IMR-90 (cell line): Measurements from ENCODE around the gene ADCY9. TPM values are rescaled to one million over a fixed set of nuclear protein-coding genes. Genes with fewer than 3 reads are reported as not detected.

Experiments
- ATAC-seq: fragments of 200-7000 bp; cut with Tn5 transposase; 2 replicates; pipeline ENCODE4 v1.9.1; 2020; ENCODE audit warnings: low read depth, mild to moderate bottlenecking, moderate library complexity
- BruUV-seq: library from RNA; stranded (reverse); fragments of 400-500 nt; replicated peaks from 2 replicates; lab custom pipeline; 2021; lab: Mats Ljungman, UMichigan
- CTCF ChIA-PET: fragments of 300-600 bp; formaldehyde crosslinking; extraction: SDS; loops from one replicate; lab custom pipeline; 2021; ENCODE audit warnings: antibody characterized with exemption; lab: Yijun Ruan, JAX
- POLR2A ChIA-PET: fragments of 300-600 bp; sonication (Branson Sonifier 250); formaldehyde crosslinking; loops from one replicate; lab custom pipeline; 2022; ENCODE audit warnings: antibody characterized with exemption; ENCODE audit not compliant: unreplicated experiment; lab: Charles Lee
- DNase-seq: peaks from one replicate; pipeline ENCODE4 v3.0.0; 2013
- H2AFZ ChIP-seq: replicated peaks from 2 replicates; pipeline ENCODE3; 2013; ENCODE audit warnings: low read length, mild to moderate bottlenecking; ENCODE audit not compliant: poor library complexity
- H2AK5ac ChIP-seq: 2 replicates; pipeline ENCODE4 v1.6.1; 2013; ENCODE audit warnings: low read depth, low read length, inconsistent platforms
- H2AK9ac ChIP-seq: replicated peaks from 2 replicates; pipeline ENCODE3; 2013; ENCODE audit warnings: mild to moderate bottlenecking, low read depth, low read length, moderate library complexity; ENCODE audit not compliant: poor library complexity
- H2BK120ac ChIP-seq: 2 replicates; pipeline ENCODE4 v1.6.1; 2013; ENCODE audit warnings: low read depth, low read length, inconsistent platforms
- H2BK15ac ChIP-seq: 3 replicates; pipeline ENCODE4 v1.6.1; 2013; ENCODE audit warnings: low read depth, low read length, inconsistent platforms
- H2BK20ac ChIP-seq: 2 replicates; pipeline ENCODE4 v1.6.1; 2013; ENCODE audit warnings: low read depth, mild to moderate bottlenecking, inconsistent platforms, low read length, moderate library complexity
- H2BK5ac ChIP-seq: 2 replicates; pipeline ENCODE4 v1.6.1; 2013; ENCODE audit warnings: mild to moderate bottlenecking, low read depth, low read length, inconsistent platforms; ENCODE audit not compliant: poor library complexity, severe bottlenecking
- H3K14ac ChIP-seq: replicated peaks from 2 replicates; pipeline ENCODE4 v1.6.1; 2013; ENCODE audit warnings: low read depth, low read length, inconsistent platforms
- H3K18ac ChIP-seq: 2 replicates; pipeline ENCODE4 v1.6.1; 2013; ENCODE audit warnings: low read depth, low read length, control low read depth
- H3K23ac ChIP-seq: 2 replicates; pipeline ENCODE4 v1.6.1; 2013; ENCODE audit warnings: low read depth, low read length, inconsistent platforms
- H3K27ac ChIP-seq: 2 replicates; pipeline ENCODE4 v1.5.1; 2013; ENCODE audit warnings: mild to moderate bottlenecking, control low read depth, low read length; ENCODE audit not compliant: insufficient read depth
- H3K27me3 ChIP-seq: 2 replicates; pipeline ENCODE4 v1.6.1; 2013; ENCODE audit warnings: low read length; ENCODE audit not compliant: control insufficient read depth, insufficient read depth
- H3K36me3 ChIP-seq: 2 replicates; pipeline ENCODE4 v1.6.1; 2013; ENCODE audit warnings: low read length, mixed read lengths; ENCODE audit not compliant: control insufficient read depth, insufficient read depth
- H3K4ac ChIP-seq: 2 replicates; pipeline ENCODE4 v1.6.1; 2013; ENCODE audit warnings: low read depth, low read length, inconsistent platforms
- H3K4me1 ChIP-seq: 2 replicates; pipeline ENCODE4 v1.6.1; 2013; ENCODE audit warnings: low read length, mixed read lengths; ENCODE audit not compliant: control insufficient read depth, insufficient read depth
- H3K4me2 ChIP-seq: 2 replicates; pipeline ENCODE4 v1.6.1; 2013; ENCODE audit warnings: low read depth, mild to moderate bottlenecking, control low read depth, low read length, moderate library complexity
- H3K4me3 ChIP-seq: 2 replicates; pipeline ENCODE4 v1.5.1; 2013; ENCODE audit warnings: low read depth, mild to moderate bottlenecking, control low read depth, low read length, moderate library complexity; ENCODE audit not compliant: insufficient read depth
- H3K56ac ChIP-seq: 2 replicates; pipeline ENCODE4 v1.6.1; 2013; ENCODE audit warnings: low read length, inconsistent platforms; ENCODE audit not compliant: insufficient read depth; ENCODE audit errors: extremely low read depth
- H3K79me1 ChIP-seq, 2 experiments: 2 replicates each; pipeline ENCODE4 v1.6.1; 2013; ENCODE audit warnings: low read length in 2 of 2, inconsistent platforms in 1 of 2, low read depth in 1 of 2
- H3K9ac ChIP-seq: 2 replicates; pipeline ENCODE4 v1.6.1; 2013; ENCODE audit warnings: low read depth, low read length, control low read depth
- H3K9me1 ChIP-seq: 2 replicates; pipeline ENCODE4 v1.6.1; 2013; ENCODE audit warnings: low read length, inconsistent platforms; ENCODE audit not compliant: insufficient read depth
- H3K9me3 ChIP-seq: 2 replicates; pipeline ENCODE4 v1.6.1; 2013; ENCODE audit warnings: low read length; ENCODE audit not compliant: control insufficient read depth, insufficient read depth
- H4K20me1 ChIP-seq: 2 replicates; pipeline ENCODE4 v1.6.1; 2013; ENCODE audit warnings: low read length, inconsistent platforms; ENCODE audit not compliant: insufficient read depth
- H4K5ac ChIP-seq: 2 replicates; pipeline ENCODE4 v1.6.1; 2013; ENCODE audit warnings: mild to moderate bottlenecking, low read depth, low read length, control low read depth
- H4K8ac ChIP-seq, 2 experiments: 2 replicates each; pipeline ENCODE4 v1.6.1; 2013; ENCODE audit warnings: low read depth in 2 of 2, low read length in 2 of 2, control low read depth in 1 of 2, inconsistent platforms in 1 of 2
- H4K91ac ChIP-seq: 2 replicates; pipeline ENCODE4 v1.6.1; 2013; ENCODE audit warnings: low read depth, low read length, inconsistent platforms; ENCODE audit not compliant: insufficient read depth
- BHLHE40 ChIP-seq: fragments of 150-350 bp; IDR thresholded peaks from 2 replicates; pipeline ENCODE4 v1.6.1; 2016; ENCODE audit warnings: mild to moderate bottlenecking, low read depth, low read length
- CEBPB ChIP-seq: IDR thresholded peaks from 2 replicates; pipeline ENCODE4 v1.6.1; 2012; ENCODE audit warnings: low read depth, low read length, improper control_type of control experiment
- FOS ChIP-seq: fragments of 150-350 bp; IDR thresholded peaks from 2 replicates; pipeline ENCODE4 v1.6.1; 2016; ENCODE audit warnings: low read depth, low read length
- RAD21 ChIP-seq: IDR thresholded peaks from 2 replicates; pipeline ENCODE4 v1.6.1; 2012; ENCODE audit warnings: low read length, improper control_type of control experiment
- RFX5 ChIP-seq: IDR thresholded peaks from 2 replicates; pipeline ENCODE4 v1.8.0; 2012; ENCODE audit warnings: low read depth, mild to moderate bottlenecking, low read length, moderate library complexity
- SMC3 ChIP-seq: fragments of 150-350 bp; IDR thresholded peaks from 2 replicates; pipeline ENCODE4 v1.6.1; 2016; ENCODE audit warnings: low read depth, mild to moderate bottlenecking, antibody characterized with exemption, low read length, moderate library complexity
- WGBS, 2 experiments: methylation state at CpG; one replicate each; pipeline versions ENCODE4 v1.1.5 to v1.1.7; 2013; ENCODE audit warnings: missing lambda C conversion rate in 2 of 2; ENCODE audit not compliant: insufficient read length in 1 of 2; ENCODE audit errors: extremely low coverage in 2 of 2; 5-methylcytosine and 5-hydroxymethylcytosine counted together
- dilution Hi-C: fragments of 300-500 bp; cut with HindIII; formaldehyde crosslinking; loops from one replicate; pipeline ENCODE4 v1.14.3; 2018; ENCODE audit warnings: low sequenced_read_pairs; ENCODE audit not compliant: unreplicated experiment
- in situ Hi-C: fragments of 300-500 bp; cut with MboI; formaldehyde crosslinking; loops from 3 replicates; pipeline ENCODE4 v1.14.3; 2019; ENCODE audit warnings: low sequenced_read_pairs, inconsistent platforms, mixed read lengths
- intact Hi-C: fragments of 100-400 bp; cut with micrococcal nuclease; formaldehyde crosslinking; loops from 2 replicates; pipeline ENCODE4 v1.10.0; 2022
- polyA plus RNA-seq, 3 experiments: library from polyadenylated mRNA; depleted of rRNA; stranded (reverse); fragments of >200 nt; gene quantifications; 2 replicates each; pipeline ENCODE4 v1.2.3, GENCODE V29; 2012; ENCODE audit warnings: low replicate concordance in 1 of 3
- total RNA-seq: library from RNA; depleted of rRNA; stranded (reverse); fragments of >200 nt; gene quantifications from 2 replicates; pipeline ENCODE4 v1.2.3, GENCODE V29; 2012

ADCY9 gene
- total and polyA plus RNA-seq, 2 of the 4 experiments (the other 2 are of a cell fraction), result 5.4 to 12.5 TPM

GRCh38 chr16:4053301-4053845 is 62.9 kb downstream of the ADCY9 start:
- Histone ChIP-seq H2BK20ac (peak overlapping the region; percentile 88), H4K91ac (peak overlapping the region; percentile 80), H3K9me3 (no peaks in the 10 kb centered on the region), H3K18ac (peak overlapping the region; percentile 50), H3K4me3 (peak overlapping the region; percentile 1; the same call in 1 of the 2 replicates), H3K9ac (peak overlapping the region; percentile 25), H2AK5ac (peak overlapping the region; percentile 95), H2AK9ac (peak overlapping the region; percentile 51), H2BK120ac (peak overlapping the region; percentile 90), H2BK15ac (peak overlapping the region; percentile 83; the same call in 2 of the 3 replicates), H4K5ac (peak overlapping the region; percentile 56), H4K20me1 (no peaks in the 10 kb centered on the region), H4K8ac (peak overlapping the region; percentile 27 to 77; a peak in 3 of 4 replicates), H3K56ac (peak overlapping the region; percentile 78), H3K4ac (peak overlapping the region; percentile 82), H3K23ac (peak overlapping the region; percentile 46), H3K14ac (peak overlapping the region; percentile 66), H3K4me2 (peak overlapping the region; percentile 54), H3K9me1 (peaks cover 24% of the 10 kb centered on the region), H3K27me3 (no peaks in the 10 kb centered on the region), H3K79me1 (peaks cover 25 to 77% of the 10 kb centered on the region in 2 experiments; a peak in 3 of 4 replicates), H2AFZ (peak overlapping the region; percentile 70), H2BK5ac (peak overlapping the region; percentile 83), H3K36me3 (no peaks in the 10 kb centered on the region), H3K4me1 (peaks cover 17% of the 10 kb centered on the region), H3K27ac (peak overlapping the region; percentile 85)
- TF ChIP-seq RAD21, result no peak
- peak; percentile 92 for TF ChIP-seq CEBPB
- no peak for TF ChIP-seq SMC3
- TF ChIP-seq FOS, result no peak
- TF ChIP-seq BHLHE40, result peak; percentile 86
- no peak for TF ChIP-seq RFX5
- 9% methylated on average over 8 of the region's 18 CpGs; no CpG with 5 or more reads in 1 of the 2 experiments for WGBS, 2 experiments
- in situ Hi-C loops, result no loop called here
- no TSS peak for BruUV-seq
- ATAC-seq, result peak; percentile 12
- dilution Hi-C loops, result no loop called here
- intact Hi-C loops, result loop anchor here (5.0 kb wide), 4 partner anchors 41 to 59 kb away; no protein-coding TSS in a partner anchor
- DNase-seq, result no peak
- ChIA-PET CTCF (interaction anchor here (1.2 kb wide), 1 partner anchor 200 kb away, joined by 5 read pairs; no protein-coding TSS in a partner anchor), POLR2A (no interaction called here)
